NCI-H82 treated with DMSO at 0.1 percent for 48 hours (cell line): Measurements from ENCODE around the gene RTL1.

Experiments used
- DNase-seq: peaks from one replicate; lab custom pipeline; 2025; ENCODE audit not compliant: unreplicated experiment; lab: John Stamatoyannopoulos, UW

The RTL1 gene

GRCh38 chr14:100854435-100854834 lies 49.1 kb downstream of the RTL1 start:
- no peak for DNase-seq

- no peak for DNase-seq
These were observed 51.4 kb downstream of the RTL1 start for GRCh38 chr14:100851946-100852620.

- DNase-seq = no peak
These were observed 52.0 kb downstream of the RTL1 start for GRCh38 chr14:100851586-100851916.

- DNase-seq = no peak
These were observed 52.5 kb downstream of the RTL1 start for GRCh38 chr14:100850841-100851585.

- peak; percentile 46 for DNase-seq
These were observed 54.3 kb downstream of the RTL1 start for GRCh38 chr14:100849115-100849781.

GRCh38 chr14:100846309-100846859 lies 57.1 kb downstream of the RTL1 start:
- no peak for DNase-seq

GRCh38 chr14:100845341-100845740 lies 58.2 kb downstream of the RTL1 start:
- no peak for DNase-seq

GRCh38 chr14:100844846-100845245 lies 58.7 kb downstream of the RTL1 start:
- DNase-seq = no peak

GRCh38 chr14:100844421-100844820 lies 59.1 kb downstream of the RTL1 start:
- DNase-seq = no peak

GRCh38 chr14:100844082-100844408 lies 59.5 kb downstream of the RTL1 start:
- DNase-seq = no peak

GRCh38 chr14:100842799-100843198 lies 60.7 kb downstream of the RTL1 start:
- DNase-seq = no peak

GRCh38 chr14:100841761-100842403 lies 61.6 kb downstream of the RTL1 start:
- no peak for DNase-seq

- no peak for DNase-seq
These were observed 62.3 kb downstream of the RTL1 start for GRCh38 chr14:100841066-100841760.

- DNase-seq = no peak
These were observed 63.0 kb downstream of the RTL1 start for GRCh38 chr14:100840286-100841065.

- DNase-seq = no peak
These were observed 63.8 kb downstream of the RTL1 start for GRCh38 chr14:100839681-100840111.

GRCh38 chr14:100839315-100839585 lies 64.3 kb downstream of the RTL1 start:
- DNase-seq = no peak

- no peak for DNase-seq
These were observed 64.8 kb downstream of the RTL1 start for GRCh38 chr14:100838493-100839314.

- no peak for DNase-seq
These were observed 65.6 kb downstream of the RTL1 start for GRCh38 chr14:100837805-100838350.
